ENCODE data around the gene RER1.

Gene RER1, protein sequence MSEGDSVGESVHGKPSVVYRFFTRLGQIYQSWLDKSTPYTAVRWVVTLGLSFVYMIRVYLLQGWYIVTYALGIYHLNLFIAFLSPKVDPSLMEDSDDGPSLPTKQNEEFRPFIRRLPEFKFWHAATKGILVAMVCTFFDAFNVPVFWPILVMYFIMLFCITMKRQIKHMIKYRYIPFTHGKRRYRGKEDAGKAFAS

DNA sequence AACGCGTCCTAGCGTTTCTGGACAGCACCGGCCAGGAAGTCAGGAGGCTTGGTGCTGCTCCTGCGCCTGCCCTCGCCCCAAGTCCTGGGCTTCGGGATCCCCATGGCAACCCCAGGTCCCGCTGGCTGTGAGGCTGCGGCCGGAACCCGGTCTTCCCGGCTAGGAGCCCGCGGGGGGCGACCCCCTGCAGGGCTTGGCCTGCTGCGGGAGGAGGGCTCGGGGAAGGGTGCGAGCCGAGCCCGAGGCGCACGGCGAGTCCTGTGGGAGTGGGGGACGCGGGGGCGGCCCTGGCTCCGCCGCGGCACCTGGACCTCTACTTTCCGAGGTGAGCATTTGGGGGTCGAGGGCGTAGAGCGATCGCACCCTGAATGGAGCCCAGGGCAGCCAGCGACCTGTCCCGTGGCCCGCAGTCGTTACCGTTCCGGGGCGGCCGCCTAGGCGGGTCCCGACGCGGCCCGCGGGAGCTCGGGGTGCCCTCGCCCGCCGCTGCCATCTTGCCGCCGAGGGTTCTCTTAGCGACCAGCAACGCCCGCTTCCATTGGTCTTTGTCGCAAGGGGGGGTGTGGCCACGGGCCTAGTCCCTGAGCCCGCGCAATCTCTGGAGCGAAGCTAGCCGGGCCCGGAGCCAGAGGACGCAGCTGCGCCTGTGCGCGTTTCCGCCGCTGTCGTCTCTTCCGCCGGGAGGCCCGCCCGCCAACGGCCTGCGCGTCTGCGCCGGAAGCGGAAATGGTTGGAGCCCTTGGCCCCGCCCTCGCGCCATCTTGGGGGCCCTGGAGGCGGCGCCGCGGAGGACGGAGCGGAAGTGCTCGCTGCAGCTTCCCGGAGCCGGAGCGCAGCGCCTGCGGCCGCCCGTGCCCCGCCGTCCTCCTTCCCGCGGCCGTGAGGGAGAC is at the start of gene RER1, which contains the start of gene MORN1:
TSS of gene RER1 (plus strand) at position 801 of the 890 bp plus-strand sequence. CDS start 3,950 bp downstream, outside the sequence.
TSS of gene MORN1 (minus strand) at position 514 of the 890 bp plus-strand sequence. CDS start at position 493, 21 bp downstream.
- Mint-ChIP-seq H3K4me3 (peak within 1 kb of the TSS; percentile 84 to 86), H3K9me3 (no peaks in the 10 kb centered on the region), H3K27me3 (no peaks in the 10 kb centered on the region), H3K27ac (peak within 1 kb of the TSS; percentile 95 to 96), H3K4me1 (peaks cover 45% of the 10 kb centered on the region)
- ATAC-seq, result peak; percentile 98
- peak; percentile 99 for DNase-seq

DNA sequence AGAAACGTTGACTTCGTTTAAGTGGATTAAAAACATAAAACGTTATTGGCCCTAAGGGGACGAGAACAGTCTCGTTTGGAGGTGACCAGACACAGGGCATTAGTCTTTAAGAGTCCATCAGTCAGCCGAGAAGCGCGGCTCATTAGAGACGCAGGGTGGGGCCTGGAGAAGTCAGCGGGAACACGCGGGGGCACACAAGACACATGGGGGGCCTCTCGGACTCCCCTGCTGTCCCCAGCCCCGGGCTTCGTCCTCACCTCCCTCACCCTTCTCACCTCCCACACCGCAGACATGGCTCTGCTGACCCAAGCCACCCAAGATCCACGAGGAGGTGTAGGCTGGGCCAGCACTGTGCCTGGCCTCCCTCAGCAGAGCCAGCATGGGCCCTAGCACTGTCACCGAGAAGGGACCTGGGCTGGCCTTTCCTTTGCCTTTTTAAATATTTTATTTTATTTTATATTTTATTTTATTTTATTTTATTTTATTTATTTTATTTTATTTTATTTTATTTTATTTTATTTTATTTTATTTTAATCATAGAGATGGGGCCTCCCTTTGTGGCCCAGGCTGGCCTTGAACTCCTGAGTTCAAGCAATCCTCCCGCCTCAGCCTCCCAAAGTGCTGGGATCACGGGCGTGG is 49.1 kb upstream of the RER1 start:
- no peak for ATAC-seq
- H3K4me1 Mint-ChIP-seq, result no peaks in the 10 kb centered on the region
- DNase-seq, result no peak

DNA sequence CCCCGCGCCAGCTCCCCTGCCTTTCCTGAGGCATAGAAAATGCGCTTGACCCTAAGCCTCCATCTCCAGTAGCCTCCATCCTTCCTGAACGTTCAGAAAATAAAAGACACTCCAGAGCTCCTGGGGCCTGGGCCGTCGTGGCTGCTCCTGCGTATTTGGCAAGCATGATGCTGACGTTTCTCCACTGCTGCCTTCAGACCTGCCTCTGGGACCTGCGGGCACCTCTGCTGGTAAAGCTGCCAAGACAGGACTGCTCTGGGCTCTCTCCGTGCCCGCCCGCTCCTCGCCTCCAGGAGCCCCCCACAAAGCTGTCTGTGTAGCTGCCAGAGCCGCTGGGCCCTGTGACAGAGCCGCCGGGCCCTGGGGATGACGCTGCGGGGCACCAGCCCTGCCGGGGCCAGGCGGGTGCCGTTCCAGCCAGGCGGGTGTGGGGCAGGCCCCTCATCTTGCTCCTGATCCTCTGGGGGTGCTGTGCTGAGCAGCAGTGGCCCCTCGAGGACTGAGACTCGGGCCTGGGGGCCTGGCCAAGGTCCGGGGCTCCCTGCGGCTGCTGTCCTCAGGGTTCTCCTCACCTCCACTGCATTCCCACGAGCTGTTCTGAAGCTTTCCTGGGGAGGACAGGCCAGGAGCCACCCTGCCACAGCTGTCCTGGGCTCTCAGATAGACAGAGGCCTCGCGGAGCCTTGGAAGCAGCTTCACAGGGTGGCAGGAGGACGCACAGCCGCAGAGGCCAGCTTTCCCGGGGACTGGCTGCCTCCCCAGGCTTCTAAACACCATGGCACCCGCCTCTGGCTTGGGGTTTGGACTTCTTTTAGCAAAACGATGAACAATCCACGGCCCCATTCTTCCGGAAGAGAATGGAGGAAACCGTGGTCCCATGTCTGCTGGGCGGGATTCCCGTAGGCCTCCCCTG is 48.4 kb upstream of the RER1 start:
- Mint-ChIP-seq H3K27ac (no peak overlapping the region), H3K27me3 (no peaks in the 10 kb centered on the region)

More for the DNA sequence above, 49.1 kb upstream of the RER1 start:
- Mint-ChIP-seq H3K27ac (no peak overlapping the region), H3K27me3 (no peaks in the 10 kb centered on the region), H3K4me3 (no peak overlapping the region), H3K9me3 (no peaks in the 10 kb centered on the region)

DNA sequence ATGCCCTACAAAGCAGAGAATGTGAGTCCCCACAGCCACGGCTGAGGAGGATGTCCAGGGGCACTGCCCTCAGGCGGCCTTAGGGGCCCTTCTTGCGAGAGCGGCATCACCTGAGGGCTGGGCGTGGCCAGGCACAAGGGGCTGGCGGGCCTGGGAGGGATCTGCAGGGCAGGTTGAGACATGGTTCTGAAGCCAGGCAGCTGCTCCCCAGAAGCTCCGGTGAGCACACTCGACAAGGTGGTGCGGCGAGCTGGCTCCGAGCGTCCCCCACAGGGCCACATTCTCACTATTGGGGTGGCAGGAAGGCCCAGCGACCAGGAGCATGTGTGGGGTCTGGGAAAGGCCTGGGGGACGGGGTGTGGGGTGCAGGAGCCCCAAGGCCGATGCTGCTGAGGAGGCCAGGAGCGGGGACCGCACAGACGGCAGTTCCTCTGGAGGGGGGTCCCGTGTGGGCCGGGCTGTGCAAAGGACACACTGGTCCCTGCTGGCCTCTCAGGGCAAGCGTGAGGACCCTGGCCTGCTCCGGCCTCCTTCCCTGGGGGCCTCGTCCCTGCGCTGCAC is 47.4 kb upstream of the RER1 start:
- Mint-ChIP-seq H3K27ac (no peak overlapping the region), H3K9me3 (no peaks in the 10 kb centered on the region), H3K27me3 (no peaks in the 10 kb centered on the region), H3K4me1 (no peaks in the 10 kb centered on the region), H3K4me3 (no peak overlapping the region)
- no peak for DNase-seq
- ATAC-seq, result no peak

More for the DNA sequence above, 48.4 kb upstream of the RER1 start:
- no peak overlapping the region for H3K4me3 Mint-ChIP-seq
- DNase-seq, result no peak
- ATAC-seq, result no peak
- H3K4me1 Mint-ChIP-seq, result no peaks in the 10 kb centered on the region
- H3K9me3 Mint-ChIP-seq, result no peaks in the 10 kb centered on the region

DNA sequence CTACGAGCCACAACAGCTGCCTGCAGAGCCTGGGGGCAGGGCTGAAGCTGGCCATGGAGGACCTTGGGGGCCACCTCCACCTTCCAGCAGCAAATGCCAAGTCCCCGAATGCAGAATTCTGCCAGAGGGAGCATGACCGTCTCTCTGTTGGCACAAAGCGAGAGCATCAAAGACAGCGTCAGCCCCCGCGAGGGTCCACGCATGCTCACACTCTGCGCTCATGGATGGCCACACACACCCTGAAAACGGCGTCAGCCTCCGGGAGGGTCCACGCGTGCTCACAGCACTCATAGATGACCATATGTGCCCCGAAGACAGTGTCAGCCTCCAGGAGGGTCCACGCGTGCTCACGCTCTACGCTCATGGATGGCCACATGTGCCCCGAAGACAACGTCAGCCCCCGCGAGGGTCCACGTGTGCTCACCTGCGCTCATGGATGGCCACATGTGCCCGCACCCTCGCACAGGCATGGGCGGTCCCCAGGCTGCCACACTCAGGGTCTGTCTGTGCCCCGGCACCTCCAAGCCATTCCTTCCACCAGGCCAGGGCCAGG is 46.8 kb upstream of the RER1 start:
- H3K27me3 Mint-ChIP-seq, result no peaks in the 10 kb centered on the region
- ATAC-seq (no peak), DNase-seq (no peak)
- H3K27ac Mint-ChIP-seq, result no peak overlapping the region
- H3K9me3 Mint-ChIP-seq, result no peaks in the 10 kb centered on the region
- no peaks in the 10 kb centered on the region for H3K4me1 Mint-ChIP-seq
- H3K4me3 Mint-ChIP-seq, result no peak overlapping the region

DNA sequence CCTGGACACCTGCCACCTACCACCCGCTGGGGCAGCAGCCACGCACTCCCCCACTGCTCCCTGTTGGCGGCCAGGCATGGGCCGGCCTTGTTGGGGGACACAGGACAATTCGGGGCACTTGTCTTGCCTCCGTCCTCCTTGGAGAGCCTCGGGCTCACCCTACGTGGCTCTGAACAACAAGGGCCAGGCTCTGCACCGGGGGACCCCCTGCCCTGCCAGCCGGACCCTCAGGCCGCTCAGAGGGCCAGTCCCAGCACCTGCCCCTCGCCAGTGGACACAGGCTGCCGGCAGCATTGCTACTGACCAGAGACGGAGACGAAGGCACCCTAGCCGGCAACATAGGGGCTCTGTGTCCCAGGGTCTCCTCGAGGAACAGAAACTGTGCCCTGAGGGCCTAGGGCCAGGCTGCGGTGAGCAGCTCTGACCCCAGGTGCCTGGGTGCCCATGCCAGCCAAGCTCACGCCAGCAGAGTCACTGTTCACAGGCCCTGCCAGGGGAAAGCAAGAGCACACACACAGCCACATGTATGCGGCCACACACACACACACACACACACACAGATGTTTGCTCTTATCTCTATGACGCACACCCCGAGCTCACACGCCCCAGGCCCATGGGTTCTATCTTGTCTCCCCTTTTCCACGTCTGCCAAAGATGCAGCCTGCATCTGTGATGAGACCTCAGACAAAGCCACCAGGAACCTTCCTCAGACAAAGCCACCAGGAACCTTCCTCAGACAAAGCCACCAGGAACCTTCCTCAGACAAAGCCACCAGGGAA is 46.2 kb upstream of the RER1 start:
- no peak for DNase-seq
- ATAC-seq, result no peak
- Mint-ChIP-seq H3K4me3 (no peak overlapping the region), H3K27ac (no peak overlapping the region), H3K27me3 (no peaks in the 10 kb centered on the region), H3K4me1 (no peaks in the 10 kb centered on the region), H3K9me3 (no peaks in the 10 kb centered on the region)

DNA sequence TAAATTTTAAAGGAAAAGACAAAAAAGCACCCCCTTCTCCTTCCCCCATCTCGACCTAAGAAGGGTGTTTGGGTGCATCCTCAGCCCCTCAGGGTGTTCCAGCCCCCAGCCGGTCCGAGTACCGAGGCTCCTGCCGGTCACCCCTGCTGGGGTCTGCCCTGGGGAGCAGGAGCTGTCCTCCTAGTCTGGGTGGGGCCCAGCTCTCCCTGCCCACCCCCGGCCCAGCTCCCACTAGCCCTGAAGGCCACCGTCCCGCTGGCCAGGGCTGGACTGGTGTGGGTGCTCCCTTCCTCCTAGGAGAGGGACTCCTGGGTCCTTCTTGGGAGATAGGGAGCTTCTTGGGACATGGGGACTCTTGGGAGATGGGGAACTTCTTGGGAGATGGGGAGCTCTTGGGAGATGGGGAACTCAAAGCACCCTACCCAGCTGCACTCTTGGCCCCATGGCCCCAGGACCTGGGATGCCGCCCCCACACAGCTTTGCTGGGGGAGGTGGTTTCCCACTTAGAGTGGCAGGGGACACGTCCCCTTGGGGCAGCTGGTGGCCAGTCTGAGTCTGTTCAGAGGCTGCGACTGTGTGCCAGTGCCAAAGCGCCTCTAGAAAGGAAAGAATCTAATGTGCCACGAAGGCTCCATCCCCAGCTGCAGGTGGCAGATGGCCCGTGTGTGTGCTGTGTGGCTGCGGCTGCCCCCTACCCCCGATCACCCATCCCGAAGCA is 44.8 kb upstream of the RER1 start:
- Mint-ChIP-seq H3K4me3 (no peak overlapping the region), H3K9me3 (no peaks in the 10 kb centered on the region), H3K27me3 (no peaks in the 10 kb centered on the region), H3K27ac (no peak overlapping the region), H3K4me1 (no peaks in the 10 kb centered on the region)
- ATAC-seq (no peak), DNase-seq (no peak)

DNA sequence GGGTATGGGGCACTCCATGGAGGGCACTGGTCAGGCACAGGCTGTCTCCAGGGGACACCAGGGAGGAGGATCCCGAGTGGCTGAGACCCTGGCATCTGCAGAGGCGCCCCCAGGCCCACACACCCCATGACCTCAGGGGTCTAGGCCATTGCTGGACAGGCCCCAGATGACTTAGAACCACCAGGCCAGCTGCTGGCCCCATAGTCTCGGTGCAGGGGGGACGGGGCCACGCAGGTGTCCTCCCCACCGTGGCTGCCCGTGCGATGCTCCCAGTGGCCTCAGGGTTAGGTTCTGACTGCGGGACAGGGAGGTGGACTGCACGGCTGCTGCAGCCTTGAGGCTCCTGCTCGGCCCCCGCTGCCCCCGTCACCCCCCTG is 44.2 kb upstream of the RER1 start:
- no peaks in the 10 kb centered on the region for H3K27me3 Mint-ChIP-seq
- H3K27ac Mint-ChIP-seq, result no peak overlapping the region
- no peak for ATAC-seq
- H3K9me3 Mint-ChIP-seq, result no peaks in the 10 kb centered on the region
- no peak overlapping the region for H3K4me3 Mint-ChIP-seq
- no peak for DNase-seq
- no peaks in the 10 kb centered on the region for H3K4me1 Mint-ChIP-seq

DNA sequence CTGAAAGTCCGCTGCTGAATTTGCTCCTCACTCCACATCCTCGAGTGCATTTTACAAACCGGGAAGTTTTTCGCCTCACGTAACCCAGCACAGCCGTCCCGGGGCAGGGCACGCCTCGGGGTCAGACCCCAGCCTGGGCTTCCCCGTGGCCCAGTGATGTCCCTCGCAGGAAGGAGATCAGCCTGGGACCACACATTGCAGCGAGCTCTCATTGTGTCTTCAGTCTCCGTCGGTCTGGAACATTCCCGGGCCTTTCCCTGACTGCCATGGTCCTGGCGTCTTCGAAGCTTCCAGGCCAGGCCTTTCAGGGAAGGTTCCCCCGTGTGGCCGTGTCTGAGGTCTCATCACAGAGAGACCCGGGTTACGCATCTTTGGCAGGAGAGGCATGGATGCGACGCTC is 43.7 kb upstream of the RER1 start:
- DNase-seq (no peak), ATAC-seq (no peak)
- H3K27me3 Mint-ChIP-seq, result no peaks in the 10 kb centered on the region
- no peaks in the 10 kb centered on the region for H3K4me1 Mint-ChIP-seq
- no peaks in the 10 kb centered on the region for H3K9me3 Mint-ChIP-seq
- no peak overlapping the region for H3K4me3 Mint-ChIP-seq
- H3K27ac Mint-ChIP-seq, result peak overlapping the region in 1 of 2 donors; percentile 74

DNA sequence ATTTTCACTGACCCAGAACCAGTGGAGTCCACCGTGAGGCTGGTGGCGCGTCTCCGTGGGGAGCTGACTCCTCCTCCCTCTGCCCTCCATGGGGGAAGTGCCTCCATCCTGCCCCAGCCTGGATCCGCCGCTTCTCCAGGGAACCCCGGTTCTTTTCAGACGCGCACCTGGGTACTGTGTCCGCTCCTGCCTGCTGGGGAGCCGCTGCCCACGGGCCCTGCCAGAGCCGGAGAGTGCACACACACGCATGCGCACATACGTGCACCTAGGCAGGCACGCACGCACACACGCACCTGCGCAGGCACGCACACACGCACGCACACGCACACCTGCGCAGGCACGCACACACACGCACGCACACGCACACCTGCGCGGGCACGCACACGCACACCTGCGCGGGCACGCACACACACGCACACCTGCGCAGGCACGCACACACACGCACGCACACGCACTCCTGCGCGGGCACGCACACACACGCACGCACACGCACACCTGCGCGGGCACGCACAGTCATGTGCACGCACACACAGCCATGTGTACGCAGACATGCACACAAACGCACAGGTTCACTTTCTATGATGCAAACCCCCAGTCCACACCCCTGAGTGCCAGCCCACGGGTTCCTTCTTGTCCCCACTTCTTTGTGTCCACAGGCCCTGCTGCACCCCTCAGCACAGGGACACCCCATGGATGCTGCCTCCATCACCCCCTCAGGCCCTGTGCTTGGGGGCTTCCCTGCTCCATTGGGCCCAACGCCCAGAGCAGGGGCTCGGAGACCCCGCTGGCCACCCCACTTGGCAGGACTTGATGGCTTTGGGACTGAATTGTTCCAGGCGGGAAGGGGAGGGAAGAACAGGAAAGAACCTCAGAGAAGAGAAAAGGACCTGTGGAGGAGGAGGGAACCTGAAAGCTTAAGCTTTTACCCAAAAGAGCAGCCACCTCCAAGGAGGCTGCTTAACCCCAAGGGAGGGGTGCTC is 43.0 kb upstream of the RER1 start:
- no peaks in the 10 kb centered on the region for H3K27me3 Mint-ChIP-seq
- H3K4me1 Mint-ChIP-seq, result no peaks in the 10 kb centered on the region
- no peaks in the 10 kb centered on the region for H3K9me3 Mint-ChIP-seq
- DNase-seq (no peak), ATAC-seq (no peak)
- no peak overlapping the region for H3K4me3 Mint-ChIP-seq
- H3K27ac Mint-ChIP-seq, result peak overlapping the region in 1 of 2 donors; percentile 57

DNA sequence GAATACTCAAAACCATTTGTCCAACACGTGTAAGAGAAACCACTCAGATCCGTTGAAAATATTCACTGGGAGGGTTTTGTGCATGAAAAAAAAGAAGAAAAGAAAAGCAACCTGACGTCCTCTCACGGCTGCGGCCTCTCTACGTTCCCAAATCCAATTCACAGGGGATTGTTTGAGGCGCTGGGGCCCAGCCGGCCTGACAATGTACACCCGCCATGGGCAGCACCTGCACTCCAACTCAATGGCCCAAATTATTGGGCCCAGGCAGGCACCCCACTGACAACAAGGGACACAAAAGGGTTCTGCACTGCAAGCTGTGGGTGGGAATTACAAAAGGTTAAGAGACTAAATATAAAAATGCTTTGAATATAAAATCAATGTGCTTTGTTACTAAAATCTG is 41.8 kb upstream of the RER1 start:
- no peak overlapping the region for H3K4me3 Mint-ChIP-seq
- H3K27me3 Mint-ChIP-seq, result no peaks in the 10 kb centered on the region
- DNase-seq (no peak), ATAC-seq (no peak)
- peak overlapping the region in 1 of 2 donors; percentile 25 for H3K27ac Mint-ChIP-seq
- H3K4me1 Mint-ChIP-seq, result no peaks in the 10 kb centered on the region
- no peaks in the 10 kb centered on the region for H3K9me3 Mint-ChIP-seq

DNA sequence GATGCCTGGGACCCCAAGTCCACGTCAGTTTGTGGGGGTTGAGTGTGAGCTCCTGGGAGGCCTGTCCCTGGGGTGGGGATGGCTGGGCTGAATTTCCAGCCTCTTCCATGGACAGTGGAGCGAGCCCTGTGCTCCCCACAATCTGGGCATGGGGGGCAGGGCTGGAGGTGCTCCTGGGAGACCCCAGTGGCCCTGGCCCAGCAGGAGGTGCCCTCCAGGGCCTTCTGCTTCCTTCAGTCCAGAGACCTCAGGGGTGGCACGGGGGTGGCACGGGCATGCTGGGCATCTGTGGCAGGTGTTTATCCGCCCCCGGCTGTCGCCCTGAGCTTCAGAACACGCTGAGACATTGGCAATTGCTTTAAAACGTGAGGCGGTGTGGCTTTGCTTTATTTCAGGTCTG is 41.1 kb upstream of the RER1 start:
- H3K4me3 Mint-ChIP-seq, result no peak overlapping the region

More for the DNA sequence above, 41.1 kb upstream of the RER1 start:
- Mint-ChIP-seq H3K9me3 (no peaks in the 10 kb centered on the region), H3K27ac (peak overlapping the region in 1 of 2 donors; percentile 42), H3K4me1 (no peaks in the 10 kb centered on the region), H3K27me3 (no peaks in the 10 kb centered on the region)
- DNase-seq (no peak), ATAC-seq (no peak)

Measured in stimulated activated naive CD8-positive, alpha-beta T cell treated with anti-CD3 and anti-CD28 coated beads, Interleukin-15, amount 100 ng/mL, for 72 hours (primary cell).